HuH-7 (cell line): Measurements from ENCODE around the gene ZNF839.
A peak's percentile ranks its signal among the peaks of the same experiment; 100 is the strongest.
"Not testable (repeated sequence)": the region's sequence is repeated elsewhere in the genome, so short reads cannot be mapped to it uniquely, and the experiment has no call there.

Source experiments
- DNase-seq: peaks from one replicate; pipeline ENCODE4 v3.0.0; 2011; ENCODE audit warnings: low spot score

Gene ZNF839

GRCh38 chr14:102314242-102315011 lies 5.1 kb upstream of the ZNF839 start:
- DNase-seq: peak; percentile 80

- DNase-seq: no peak
Observed at GRCh38 chr14:102315121-102315520, 4.4 kb upstream of the ZNF839 start.

- no peak for DNase-seq
Observed at GRCh38 chr14:102316338-102316742, 3.2 kb upstream of the ZNF839 start.

DNA sequence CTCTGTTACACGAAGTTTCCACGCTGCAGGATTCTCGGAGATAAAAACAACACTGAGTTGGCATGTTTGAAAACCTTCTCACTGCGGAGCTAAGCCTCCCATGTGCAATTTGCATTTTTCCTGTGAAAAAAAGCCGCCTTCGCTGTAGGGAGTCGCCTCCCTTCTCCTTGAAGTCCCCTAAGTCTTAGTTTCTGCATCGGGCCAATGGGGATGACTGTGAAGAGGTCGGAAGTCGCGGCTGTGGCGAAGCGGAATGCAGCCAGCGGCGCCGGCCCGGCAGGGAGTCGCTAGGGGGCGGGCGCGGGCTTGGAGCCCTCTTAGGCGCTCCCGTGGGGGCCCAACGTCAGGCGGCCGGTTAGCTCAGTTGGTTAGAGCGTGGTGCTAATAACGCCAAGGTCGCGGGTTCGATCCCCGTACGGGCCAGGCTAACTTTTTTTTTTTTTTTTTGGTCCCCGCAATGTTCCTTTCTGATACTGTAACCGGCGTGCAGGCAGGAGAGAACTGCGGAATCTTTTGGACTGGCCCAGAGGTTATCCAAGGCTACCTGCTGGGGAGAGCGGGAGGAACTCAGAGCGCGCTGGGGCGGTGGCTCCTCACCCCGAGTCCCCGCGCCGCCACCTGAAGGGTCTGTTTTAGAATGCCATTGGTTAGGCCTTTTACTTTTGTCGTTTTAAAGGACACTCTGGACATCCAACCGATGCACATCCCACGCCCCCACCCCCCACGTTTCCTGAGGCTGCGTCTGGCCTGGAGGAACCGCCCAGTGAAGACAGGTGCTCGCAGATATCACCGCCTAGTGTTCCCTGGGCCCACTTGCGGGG lies 2.6 kb upstream of the ZNF839 start:
- peak; percentile 78 for DNase-seq

- peak; percentile 42 for DNase-seq
Observed at GRCh38 chr14:102317564-102318248, 1.8 kb upstream of the ZNF839 start.

GRCh38 chr14:102318781-102319276 lies 717 bp upstream of the ZNF839 start:
- no peak for DNase-seq

GRCh38 chr14:102320033-102320660 lies 601 bp downstream of the ZNF839 start:
- peak; percentile 30 for DNase-seq

- peak; percentile 31 for DNase-seq
Observed at GRCh38 chr14:102320671-102321455, 1.3 kb downstream of the ZNF839 start.

GRCh38 chr14:102321456-102322422 lies 2.2 kb downstream of the ZNF839 start:
- DNase-seq: peak; percentile 54

- peak; percentile 39 for DNase-seq
Observed at GRCh38 chr14:102323102-102323501, 3.6 kb downstream of the ZNF839 start.

- no peak for DNase-seq
Observed at GRCh38 chr14:102325791-102326345, 6.3 kb downstream of the ZNF839 start.

GRCh38 chr14:102326583-102326982 lies 7.0 kb downstream of the ZNF839 start:
- no peak for DNase-seq

GRCh38 chr14:102329381-102329780 lies 9.8 kb downstream of the ZNF839 start:
- DNase-seq: not testable (repeated sequence)

GRCh38 chr14:102330806-102331205 lies 11.3 kb downstream of the ZNF839 start:
- DNase-seq: no peak

- DNase-seq: no peak
Observed at GRCh38 chr14:102333390-102333789, 13.8 kb downstream of the ZNF839 start.

DNA sequence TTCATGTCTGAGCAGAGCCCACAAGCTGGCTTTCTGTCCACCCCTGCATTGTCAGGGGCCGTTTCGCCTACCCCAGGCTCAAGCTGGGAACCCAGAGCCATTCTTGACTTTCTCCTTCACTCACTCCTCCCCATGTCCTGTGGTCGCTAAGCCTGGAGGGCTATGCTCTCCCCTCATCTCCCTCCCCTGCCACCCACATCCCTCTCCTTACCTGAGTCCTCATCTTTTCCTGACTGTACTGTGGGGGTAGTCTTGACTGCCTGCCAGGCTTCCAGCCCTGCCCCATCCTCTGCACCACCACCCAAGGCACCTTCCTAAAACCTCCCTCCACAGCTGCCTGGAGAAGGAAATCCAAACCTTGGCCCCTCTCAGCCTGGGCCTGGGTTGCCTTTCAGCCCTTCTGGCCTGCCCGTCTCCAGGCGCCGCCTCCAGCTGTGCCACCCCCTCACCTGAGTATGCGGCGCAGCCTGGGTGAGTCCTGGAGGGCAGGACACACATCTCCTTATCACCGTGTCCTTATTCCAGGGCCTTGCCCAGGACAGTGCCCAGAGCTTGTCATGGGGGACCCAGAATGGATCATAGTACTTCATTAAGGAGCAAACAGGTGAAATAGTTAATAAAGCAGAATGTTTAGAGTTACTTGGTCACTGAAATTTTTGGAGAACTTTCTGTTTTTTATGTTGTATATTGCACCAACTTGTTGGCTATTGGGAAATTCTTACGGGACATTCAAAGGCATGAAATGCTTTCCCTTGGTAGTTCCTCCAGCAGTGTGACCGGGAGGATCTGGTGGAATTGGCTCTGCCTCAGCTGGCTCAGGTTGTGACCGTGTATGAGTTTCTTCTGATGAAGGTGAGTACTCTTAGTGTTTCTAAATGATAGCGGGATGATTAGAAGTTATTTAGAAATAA lies 14.5 kb downstream of the ZNF839 start:
- no peak for DNase-seq

- no peak for DNase-seq
Observed at GRCh38 chr14:102335163-102335562, 15.6 kb downstream of the ZNF839 start.

DNA sequence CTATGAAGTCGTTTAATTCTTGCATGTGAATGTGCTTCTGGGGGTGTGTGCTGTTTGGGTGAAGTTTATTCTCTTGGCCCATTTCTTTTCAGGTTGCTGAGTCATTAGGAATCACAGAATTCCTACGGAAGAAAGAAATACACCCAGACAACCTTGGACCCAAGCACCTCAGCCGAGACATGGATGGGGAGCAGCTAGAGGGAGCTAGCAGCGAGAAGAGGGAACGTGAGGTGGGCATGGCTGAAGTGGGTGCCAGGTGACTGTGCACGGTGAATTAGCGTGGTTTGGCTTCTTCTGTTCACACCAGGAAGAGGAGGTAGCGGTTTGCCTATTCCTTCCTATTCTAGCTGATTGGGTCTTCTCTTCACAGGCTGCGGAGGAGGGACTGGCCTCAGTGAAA lies 19.2 kb downstream of the ZNF839 start:
- no peak for DNase-seq

- no peak for DNase-seq
Observed at GRCh38 chr14:102341566-102341965, 22.0 kb downstream of the ZNF839 start.
